Small intestine (tissue), 7 donors: ENCODE measurements around the gene KHNYN. TPM values are rescaled to one million over a fixed set of nuclear protein-coding genes. Genes with fewer than 3 reads are reported as not detected.

ENCODE experiments used
- DNase-seq, 2 donors: peaks; one replicate each; pipeline versions ENCODE4 v3.0.0 to v3.0.0-alpha.2; 2013
- FAIRE-seq: peaks from 2 replicates; lab custom pipeline; 2012; peaks lifted over from hg19 to GRCh38; lab: Jason Lieb, UNC
- H3K27ac ChIP-seq, 3 donors: one replicate each; pipeline ENCODE4 v1.5.1; 2013; ENCODE audit warnings: low read length in 2 of 3, mild to moderate bottlenecking in 2 of 3, control low read depth in 1 of 3, inconsistent platforms in 1 of 3, low read depth in 1 of 3, moderate library complexity in 1 of 3
- H3K27me3 ChIP-seq, 3 donors: one replicate each; pipeline ENCODE4 v1.6.1; 2013; ENCODE audit warnings: low read length in 3 of 3, inconsistent platforms in 1 of 3; ENCODE audit not compliant: control insufficient read depth in 3 of 3, insufficient read depth in 3 of 3
- H3K36me3 ChIP-seq, 3 donors: one replicate each; pipeline ENCODE4 v1.6.1; 2013; ENCODE audit warnings: low read length in 3 of 3, inconsistent platforms in 1 of 3, low read depth in 1 of 3, mild to moderate bottlenecking in 1 of 3, moderate library complexity in 1 of 3; ENCODE audit not compliant: control insufficient read depth in 3 of 3, insufficient read depth in 2 of 3
- H3K4me1 ChIP-seq, 3 donors: one replicate each; pipeline ENCODE4 v1.6.1; 2013; ENCODE audit warnings: low read length in 2 of 3, inconsistent platforms in 1 of 3, low read depth in 1 of 3, mild to moderate bottlenecking in 1 of 3, moderate library complexity in 1 of 3; ENCODE audit not compliant: control insufficient read depth in 3 of 3, insufficient read depth in 2 of 3
- H3K4me3 ChIP-seq, 3 donors: one replicate each; pipeline ENCODE4 v1.5.1; 2013; ENCODE audit warnings: low read length in 3 of 3, control low read depth in 1 of 3, inconsistent platforms in 1 of 3, low read depth in 1 of 3, mild to moderate bottlenecking in 1 of 3, moderate library complexity in 1 of 3
- H3K9me3 ChIP-seq, 2 donors: one replicate each; pipeline ENCODE4 v1.6.1; 2013; ENCODE audit warnings: low read depth in 1 of 2, low read length in 1 of 2; ENCODE audit not compliant: control insufficient read depth in 2 of 2, insufficient read depth in 1 of 2
- WGBS, 3 donors: extraction: QIAGEN DNeasy Blood & Tissue Kit; methylation state at CpG; one replicate each; pipeline ENCODE4 v1.1.7; 2013; 5-methylcytosine and 5-hydroxymethylcytosine counted together
- polyA plus RNA-seq, 4 donors: library from polyadenylated mRNA; stranded (reverse) in 3 of 4; unstranded in 1 of 4; fragments of 200-250 nt in 3 of 4; fragments of 120-200 nt in 1 of 4; gene quantifications; one replicate each; pipeline versions ENCODE4 v1.2.1 to v1.2.3, GENCODE V29; 2013
- donor health status: healthy with polysubstance abuse.
- donor health status: control.
- donor health status: control.
- donor health status: Bipolar disorder and iron deficiency.
- donor health status: healthy.

The KHNYN gene
- polyA plus RNA-seq, 4 donors = 21.3 to 75.6 (median 36.4) TPM

DNA sequence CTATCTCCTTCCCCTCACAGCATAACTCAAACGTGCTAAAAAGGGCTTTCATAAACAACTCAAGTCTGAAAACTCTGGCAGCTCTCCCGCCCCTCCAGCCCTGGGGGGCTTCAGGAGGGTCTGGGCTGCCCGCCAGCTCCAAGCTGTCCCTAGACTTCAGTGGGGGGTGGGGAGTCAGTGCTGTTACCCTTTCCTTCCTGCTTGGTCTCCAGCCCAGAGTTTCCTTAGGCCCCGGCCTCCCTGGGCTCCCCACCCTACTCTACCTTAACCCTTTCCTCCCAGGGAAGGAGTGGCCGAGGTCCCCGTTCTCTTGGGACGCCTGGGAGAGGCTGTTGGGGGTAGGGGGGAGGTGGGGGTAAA lies 31.5 kb upstream of the KHNYN start:
- Histone ChIP-seq H3K27ac (peak overlapping the region in 2 of 3 donors; percentile 62 to 85), H3K4me3 (peak overlapping the region in 1 of 3 donors; percentile 76), H3K27me3 (no peaks in the 10 kb centered on the region), H3K4me1 (peaks cover 5 to 41% (median 22%) of the 10 kb centered on the region in 3 donors), H3K9me3 (no peaks in the 10 kb centered on the region), H3K36me3 (peaks cover 0 to 17% (median 0%) of the 10 kb centered on the region in 3 donors)
- FAIRE-seq (no peak), DNase-seq (peak in 1 of 2 donors; percentile 73)
- whole genome bisulfite sequencing, 3 donors = 17 to 30% (median 22%) methylated on average over 7 of the region's 7 CpGs

- 1 to 3% (median 1%) methylated on average over 42 to 56 of the region's 57 CpGs for WGBS, 3 donors
Observed at GRCh38 chr14:24398653-24399446, 30.9 kb upstream of the KHNYN start, which contains the start of gene NYNRIN. NYNRIN (plus strand) TSS chr14:24399003; CDS start chr14:24399247, 244 bp downstream.

DNA sequence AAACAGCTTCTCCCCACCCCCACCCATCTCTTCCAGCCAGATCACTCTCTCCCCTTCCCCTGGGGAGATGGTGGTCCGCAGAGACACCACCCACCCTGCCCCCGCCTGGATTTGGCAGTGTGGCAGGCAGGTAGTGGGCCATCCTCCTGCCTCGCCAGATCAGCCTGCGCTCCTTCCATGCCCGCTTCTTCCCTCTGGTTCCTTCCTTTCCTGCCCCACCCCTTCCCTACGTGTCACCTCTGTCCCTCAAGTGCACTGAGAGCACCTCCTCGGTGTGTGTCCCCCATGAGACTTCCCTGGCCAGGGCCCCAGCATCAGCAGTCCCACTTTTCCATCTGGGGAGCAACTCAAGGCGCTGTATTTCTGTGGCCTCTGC lies 30.3 kb upstream of the KHNYN start:
- 8 to 17% (median 16%) methylated on average over 6 to 8 of the region's 8 CpGs for WGBS, 3 donors
- H3K9me3 ChIP-seq = no peaks in the 10 kb centered on the region
- H3K4me3 ChIP-seq = peak overlapping the region; percentile 7 to 76 (median 51)
- FAIRE-seq (no peak), DNase-seq (peak; percentile 54 to 80)
- peaks cover 5 to 50% (median 26%) of the 10 kb centered on the region in 3 donors for H3K4me1 ChIP-seq
- peaks cover 0 to 17% (median 0%) of the 10 kb centered on the region in 3 donors for H3K36me3 ChIP-seq
- no peaks in the 10 kb centered on the region for H3K27me3 ChIP-seq
- H3K27ac ChIP-seq = peak overlapping the region; percentile 17 to 85 (median 19)

More at GRCh38 chr14:24398653-24399446, 30.9 kb upstream of the KHNYN start, which contains the start of gene NYNRIN:
- DNase-seq (peak; percentile 45 to 82), FAIRE-seq (no peak)
- no peaks in the 10 kb centered on the region for H3K27me3 ChIP-seq
- peak within 1 kb of the TSS; percentile 7 to 76 (median 51) for H3K4me3 ChIP-seq
- H3K9me3 ChIP-seq = no peaks in the 10 kb centered on the region
- peaks cover 5 to 46% (median 25%) of the 10 kb centered on the region in 3 donors for H3K4me1 ChIP-seq
- peak within 1 kb of the TSS; percentile 17 to 85 (median 62) for H3K27ac ChIP-seq
- peaks cover 0 to 17% (median 0%) of the 10 kb centered on the region in 3 donors for H3K36me3 ChIP-seq

DNA sequence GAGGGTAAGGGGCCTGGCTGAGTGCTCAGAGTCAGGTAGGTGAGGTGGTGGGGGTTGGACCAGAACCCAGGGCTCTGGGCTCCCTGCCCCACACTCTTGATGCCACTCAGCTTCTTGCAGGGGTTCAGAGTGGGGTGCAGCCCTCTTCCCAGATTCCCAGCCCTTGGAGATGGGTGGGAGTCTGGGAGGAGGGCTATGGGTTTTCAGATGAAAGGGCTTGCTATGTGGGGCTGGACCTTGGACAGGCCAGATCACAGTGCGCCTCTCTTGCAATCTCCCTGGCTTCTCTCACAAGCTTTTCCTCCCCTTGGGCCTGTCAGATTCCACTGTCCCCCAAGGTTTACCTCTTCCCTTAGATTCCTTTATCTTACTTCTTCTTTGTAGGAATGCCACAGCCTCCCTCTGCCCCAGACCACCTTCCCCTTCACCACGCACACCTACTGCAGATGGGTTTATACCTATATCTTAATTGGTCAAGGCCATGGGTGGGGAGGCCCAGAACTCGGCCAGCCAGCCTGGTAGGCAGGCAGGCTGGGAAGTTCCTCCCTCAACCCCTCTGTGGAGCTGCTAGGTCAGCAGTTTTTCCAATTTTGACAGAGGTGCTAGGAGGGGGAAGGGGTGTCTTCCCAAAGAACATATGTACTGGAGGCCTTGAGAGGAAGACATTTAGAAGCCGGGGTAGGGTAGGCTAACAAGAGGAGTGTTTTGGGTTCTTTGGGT lies 29.6 kb upstream of the KHNYN start:
- Histone ChIP-seq H3K4me3 (peak overlapping the region in 1 of 3 donors; percentile 76), H3K36me3 (peaks cover 0 to 22% (median 0%) of the 10 kb centered on the region in 3 donors), H3K27ac (peak overlapping the region in 2 of 3 donors; percentile 48 to 85), H3K27me3 (no peaks in the 10 kb centered on the region), H3K4me1 (peaks cover 5 to 52% (median 26%) of the 10 kb centered on the region in 3 donors), H3K9me3 (no peaks in the 10 kb centered on the region)
- 34 to 45% (median 43%) methylated on average over 4 of the region's 4 CpGs for WGBS, 3 donors
- FAIRE-seq = no peak
- DNase-seq = peak in 1 of 2 donors; percentile 75

DNA sequence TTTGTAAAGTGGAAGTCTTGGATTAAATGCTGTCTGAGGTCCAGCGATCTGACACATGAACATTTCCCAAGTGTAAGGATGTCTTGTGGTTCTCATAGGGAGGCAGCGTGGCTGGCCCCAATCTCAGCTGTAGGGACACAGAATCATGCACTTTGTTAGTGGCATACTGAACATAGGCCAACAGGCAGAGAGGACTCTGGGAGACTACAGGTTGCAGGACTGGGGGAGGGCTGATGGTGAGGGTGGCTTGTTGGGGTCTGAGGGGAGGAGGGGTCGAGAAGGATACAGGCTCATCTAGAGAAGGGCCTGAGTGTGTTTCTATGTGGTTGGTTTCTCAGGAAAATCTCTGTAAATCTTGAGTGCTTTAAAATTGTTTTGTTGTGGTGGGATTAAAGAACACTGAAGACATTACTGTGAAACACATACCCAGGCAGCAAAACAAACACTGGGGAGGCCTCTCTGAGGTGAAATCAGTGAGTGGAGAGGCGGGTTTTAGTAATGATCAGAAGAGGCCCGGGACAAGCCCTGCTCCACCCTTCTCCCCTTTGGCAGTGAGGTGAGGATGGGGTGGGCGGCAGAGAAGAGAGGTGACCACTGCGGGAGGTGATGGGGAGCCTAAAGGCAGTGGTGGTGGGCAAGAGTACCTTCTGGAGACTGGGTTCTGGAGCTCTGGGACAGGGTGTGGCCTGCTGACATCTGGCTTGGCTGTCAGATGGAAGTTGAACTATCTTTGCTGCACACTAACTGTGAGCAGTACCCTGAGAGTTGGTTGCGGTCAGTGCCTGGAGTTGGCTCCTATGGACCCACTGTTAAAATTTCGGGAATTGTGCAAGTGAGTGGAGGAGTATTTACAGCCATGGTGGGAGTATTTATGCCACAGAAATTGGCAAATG lies 27.7 kb upstream of the KHNYN start:
- no peaks in the 10 kb centered on the region for H3K9me3 ChIP-seq
- H3K27ac ChIP-seq = peak overlapping the region in 2 of 3 donors; percentile 19 to 36
- H3K4me3 ChIP-seq = no peak overlapping the region
- H3K4me1 ChIP-seq = peaks cover 5 to 52% (median 26%) of the 10 kb centered on the region in 3 donors
- H3K36me3 ChIP-seq = peaks cover 0 to 35% (median 0%) of the 10 kb centered on the region in 3 donors
- H3K27me3 ChIP-seq = no peaks in the 10 kb centered on the region
- DNase-seq = no peak
- no peak for FAIRE-seq
- WGBS, 3 donors = 32 to 40% (median 37%) methylated on average over 8 to 9 of the region's 9 CpGs

- Histone ChIP-seq H3K4me1 (peaks cover 5 to 40% (median 21%) of the 10 kb centered on the region in 3 donors), H3K9me3 (no peaks in the 10 kb centered on the region), H3K27me3 (no peaks in the 10 kb centered on the region), H3K36me3 (peaks cover 0 to 49% (median 0%) of the 10 kb centered on the region in 3 donors), H3K27ac (peak overlapping the region in 1 of 3 donors; percentile 32), H3K4me3 (no peak overlapping the region)
- WGBS, 3 donors = 51 to 58% (median 52%) methylated on average over 7 of the region's 7 CpGs
- DNase-seq (no peak), FAIRE-seq (no peak)
Observed at GRCh38 chr14:24403294-24403998, 26.3 kb upstream of the KHNYN start.

DNA sequence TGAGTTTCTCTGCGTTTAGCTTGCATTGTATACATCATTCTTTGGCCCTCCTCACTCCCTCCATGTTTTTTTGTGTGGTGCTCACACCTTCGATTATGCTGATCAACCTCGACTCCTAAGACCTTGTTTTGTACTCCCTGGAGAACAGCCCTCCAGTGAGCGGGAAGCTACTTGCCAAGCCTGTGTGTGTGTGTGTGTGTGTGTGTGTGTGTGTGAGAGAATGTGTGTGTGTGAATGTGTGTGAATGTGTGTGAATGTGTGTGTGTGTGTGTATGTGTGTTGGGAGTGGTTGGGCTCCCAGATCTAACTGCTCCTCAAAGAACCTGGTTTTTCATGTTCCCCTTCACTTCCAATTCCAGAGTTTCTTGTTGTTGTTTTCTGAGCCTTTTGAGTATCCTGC lies 24.9 kb upstream of the KHNYN start:
- Histone ChIP-seq H3K4me3 (no peak overlapping the region), H3K27ac (peak overlapping the region in 1 of 3 donors; percentile 49), H3K36me3 (peaks cover 0 to 63% (median 0%) of the 10 kb centered on the region in 3 donors), H3K9me3 (no peaks in the 10 kb centered on the region), H3K4me1 (peaks cover 5 to 40% (median 18%) of the 10 kb centered on the region in 3 donors), H3K27me3 (no peaks in the 10 kb centered on the region)
- WGBS, 3 donors = 71 to 78% (median 77%) methylated on average over 4 of the region's 4 CpGs
- FAIRE-seq (no peak), DNase-seq (no peak)
